ENCODE results near the gene PRKAR1B.

The PRKAR1B gene

DNA sequence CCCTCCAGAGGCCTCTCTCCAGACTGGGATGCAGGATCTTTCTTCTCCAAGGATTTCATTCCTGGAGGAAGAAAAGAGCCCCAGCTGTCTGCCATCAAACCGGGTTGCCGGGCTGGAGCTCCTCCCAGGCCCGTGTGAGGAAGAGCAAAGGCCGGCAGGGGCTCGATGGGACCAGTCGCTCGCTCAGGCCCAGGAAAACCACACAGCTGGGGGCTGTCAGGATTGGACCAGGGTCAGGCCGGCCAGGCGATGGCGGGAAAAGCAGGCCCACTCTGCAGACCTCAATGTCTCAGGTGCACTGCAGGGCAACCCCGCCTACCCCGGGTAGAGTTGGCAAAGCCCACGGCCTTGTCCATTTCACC, 98.7 kb downstream of the PRKAR1B start:
- peaks cover 28% of the 10 kb centered on the region; the same call in 1 of the 2 replicates for H3K9me3 ChIP-seq (ENCODE audit: insufficient read depth, low read depth, low read length)
- no peak for TF ChIP-seq EZH2phosphoT487 (IDR thresholded peaks at IDR 0.05; ENCODE audit: borderline replicate concordance)
- TF ChIP-seq, protein P1, sequence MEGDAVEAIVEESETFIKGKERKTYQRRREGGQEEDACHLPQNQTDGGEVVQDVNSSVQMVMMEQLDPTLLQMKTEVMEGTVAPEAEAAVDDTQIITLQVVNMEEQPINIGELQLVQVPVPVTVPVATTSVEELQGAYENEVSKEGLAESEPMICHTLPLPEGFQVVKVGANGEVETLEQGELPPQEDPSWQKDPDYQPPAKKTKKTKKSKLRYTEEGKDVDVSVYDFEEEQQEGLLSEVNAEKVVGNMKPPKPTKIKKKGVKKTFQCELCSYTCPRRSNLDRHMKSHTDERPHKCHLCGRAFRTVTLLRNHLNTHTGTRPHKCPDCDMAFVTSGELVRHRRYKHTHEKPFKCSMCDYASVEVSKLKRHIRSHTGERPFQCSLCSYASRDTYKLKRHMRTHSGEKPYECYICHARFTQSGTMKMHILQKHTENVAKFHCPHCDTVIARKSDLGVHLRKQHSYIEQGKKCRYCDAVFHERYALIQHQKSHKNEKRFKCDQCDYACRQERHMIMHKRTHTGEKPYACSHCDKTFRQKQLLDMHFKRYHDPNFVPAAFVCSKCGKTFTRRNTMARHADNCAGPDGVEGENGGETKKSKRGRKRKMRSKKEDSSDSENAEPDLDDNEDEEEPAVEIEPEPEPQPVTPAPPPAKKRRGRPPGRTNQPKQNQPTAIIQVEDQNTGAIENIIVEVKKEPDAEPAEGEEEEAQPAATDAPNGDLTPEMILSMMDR (conservative IDR thresholded peaks at IDR 0.05; ENCODE audit: low read length), result no peak
- H3K79me2 ChIP-seq (ENCODE audit: insufficient read depth, low read length), result no peaks in the 10 kb centered on the region
- H3K4me3 ChIP-seq (ENCODE audit: low read length, poor library complexity, severe bottlenecking), result no peak overlapping the region
- H2AFZ ChIP-seq (ENCODE audit: low read length), result no peak overlapping the region
- no peaks in the 10 kb centered on the region for H3K9me2 ChIP-seq (replicated peaks; ENCODE audit: low read depth, low read length)
- no peak overlapping the region for H3K9ac ChIP-seq (ENCODE audit: low read depth, low read length, poor library complexity, severe bottlenecking)
- no peaks in the 10 kb centered on the region for H3K36me3 ChIP-seq (ENCODE audit: insufficient read depth, low read length)
- H4K20me1 ChIP-seq (ENCODE audit: insufficient read depth, low read length, poor library complexity, severe bottlenecking), result no peaks in the 10 kb centered on the region
- no peaks in the 10 kb centered on the region for H3K27me3 ChIP-seq (ENCODE audit: insufficient read depth, low read length, poor library complexity, severe bottlenecking)
- H3F3A ChIP-seq (ENCODE audit: low read depth), result no peaks in the 10 kb centered on the region
- no peak overlapping the region for H3K4me2 ChIP-seq (ENCODE audit: low read depth, low read length, poor library complexity, severe bottlenecking)
- H3K4me1 ChIP-seq (ENCODE audit: insufficient read depth, low read length, poor library complexity, severe bottlenecking), result no peaks in the 10 kb centered on the region

- no peaks in the 10 kb centered on the region for H3K36me3 ChIP-seq (ENCODE audit: insufficient read depth, low read length)
- H2AFZ ChIP-seq (ENCODE audit: low read length), result no peak overlapping the region
- TF ChIP-seq EZH2phosphoT487 (IDR thresholded peaks at IDR 0.05; ENCODE audit: borderline replicate concordance), result no peak
- TF ChIP-seq, protein P1 (conservative IDR thresholded peaks at IDR 0.05; ENCODE audit: low read length), result no peak
- H3K4me2 ChIP-seq (ENCODE audit: low read depth, low read length, poor library complexity, severe bottlenecking), result no peak overlapping the region
- H3K27me3 ChIP-seq (ENCODE audit: insufficient read depth, low read length, poor library complexity, severe bottlenecking), result no peaks in the 10 kb centered on the region
- no peaks in the 10 kb centered on the region for H4K20me1 ChIP-seq (ENCODE audit: insufficient read depth, low read length, poor library complexity, severe bottlenecking)
- no peaks in the 10 kb centered on the region for H3K9me2 ChIP-seq (replicated peaks; ENCODE audit: low read depth, low read length)
- H3K4me1 ChIP-seq (ENCODE audit: insufficient read depth, low read length, poor library complexity, severe bottlenecking), result no peaks in the 10 kb centered on the region
- no peaks in the 10 kb centered on the region for H3F3A ChIP-seq (ENCODE audit: low read depth)
- no peaks in the 10 kb centered on the region for H3K79me2 ChIP-seq (ENCODE audit: insufficient read depth, low read length)
- H3K9ac ChIP-seq (ENCODE audit: low read depth, low read length, poor library complexity, severe bottlenecking), result no peak overlapping the region
- no peak overlapping the region for H3K4me3 ChIP-seq (ENCODE audit: low read length, poor library complexity, severe bottlenecking)
- H3K9me3 ChIP-seq (ENCODE audit: insufficient read depth, low read depth, low read length), result peaks cover 28% of the 10 kb centered on the region; the same call in 1 of the 2 replicates
These were observed 99.2 kb downstream of the PRKAR1B start for GRCh38 chr7:627661-628401.

GRCh38 chr7:625376-625971, 101.6 kb downstream of the PRKAR1B start:
- H3K9me2 ChIP-seq (replicated peaks; ENCODE audit: low read depth, low read length), result no peaks in the 10 kb centered on the region
- no peaks in the 10 kb centered on the region for H3K79me2 ChIP-seq (ENCODE audit: insufficient read depth, low read length)
- H3K9ac ChIP-seq (ENCODE audit: low read depth, low read length, poor library complexity, severe bottlenecking), result no peak overlapping the region
- no peaks in the 10 kb centered on the region for H3K36me3 ChIP-seq (ENCODE audit: insufficient read depth, low read length)
- H3F3A ChIP-seq (ENCODE audit: low read depth), result no peaks in the 10 kb centered on the region
- no peaks in the 10 kb centered on the region for H3K4me1 ChIP-seq (ENCODE audit: insufficient read depth, low read length, poor library complexity, severe bottlenecking)
- no peaks in the 10 kb centered on the region for H3K27me3 ChIP-seq (ENCODE audit: insufficient read depth, low read length, poor library complexity, severe bottlenecking)
- H3K9me3 ChIP-seq (ENCODE audit: insufficient read depth, low read depth, low read length), result peaks cover 44% of the 10 kb centered on the region; the same call in 1 of the 2 replicates
- TF ChIP-seq, protein P1 (conservative IDR thresholded peaks at IDR 0.05; ENCODE audit: low read length), result no peak
- no peak for TF ChIP-seq EZH2phosphoT487 (IDR thresholded peaks at IDR 0.05; ENCODE audit: borderline replicate concordance)
- H3K4me3 ChIP-seq (ENCODE audit: low read length, poor library complexity, severe bottlenecking), result no peak overlapping the region
- no peak overlapping the region for H2AFZ ChIP-seq (ENCODE audit: low read length)
- no peaks in the 10 kb centered on the region for H4K20me1 ChIP-seq (ENCODE audit: insufficient read depth, low read length, poor library complexity, severe bottlenecking)
- H3K4me2 ChIP-seq (ENCODE audit: low read depth, low read length, poor library complexity, severe bottlenecking), result no peak overlapping the region

All from Loucy (cell line).